DOHH2 (cell line): ENCODE results near the gene CCSER2.

Experiments
- H3F3A ChIP-seq: fragments of 200-600 bp; sonication (generic), shearing (Covaris generic); 2 replicates; pipeline ENCODE4 v1.6.0; 2016; ENCODE audit warnings: antibody characterized with exemption, mild to moderate bottlenecking; ENCODE audit not compliant: control insufficient read depth, insufficient read depth
- H3K27ac ChIP-seq: fragments of 200-600 bp; sonication (generic); 2 replicates; pipeline ENCODE4 v1.5.1; 2014; ENCODE audit warnings: low read depth, mild to moderate bottlenecking, low read length, moderate library complexity
- H3K27me3 ChIP-seq: fragments of 200-600 bp; sonication (generic); 2 replicates; pipeline ENCODE4 v1.6.1; 2014; ENCODE audit warnings: mild to moderate bottlenecking, low read length, mixed read lengths; ENCODE audit not compliant: control insufficient read depth
- H3K36me3 ChIP-seq: fragments of 200-600 bp; sonication (generic); 2 replicates; pipeline ENCODE4 v1.6.1; 2014; ENCODE audit warnings: mild to moderate bottlenecking, low read length, moderate library complexity, mixed read lengths; ENCODE audit not compliant: control insufficient read depth
- H3K4me1 ChIP-seq: fragments of 200-600 bp; sonication (generic); 2 replicates; pipeline ENCODE4 v1.6.1; 2014; ENCODE audit warnings: mild to moderate bottlenecking, low read length, mixed read lengths; ENCODE audit not compliant: control insufficient read depth
- H3K4me2 ChIP-seq: fragments of 200-600 bp; sonication (generic); 2 replicates; pipeline ENCODE4 v1.6.0; 2014; ENCODE audit warnings: mild to moderate bottlenecking, low read length, moderate library complexity
- H3K4me3 ChIP-seq: fragments of 200-600 bp; sonication (generic); 2 replicates; pipeline ENCODE4 v1.5.1; 2014; ENCODE audit warnings: mild to moderate bottlenecking, low read length, mixed read lengths
- H3K79me2 ChIP-seq: fragments of 200-600 bp; sonication (generic); 2 replicates; pipeline ENCODE4 v1.6.1; 2014; ENCODE audit warnings: mild to moderate bottlenecking, low read length, mixed read lengths; ENCODE audit not compliant: control insufficient read depth
- H3K9me2 ChIP-seq: fragments of 200-600 bp; sonication (generic); replicated peaks from 2 replicates; pipeline ENCODE4 v1.6.1; 2014; ENCODE audit warnings: mild to moderate bottlenecking, low read length, mixed read lengths; ENCODE audit not compliant: control insufficient read depth
- H3K9me3 ChIP-seq: fragments of 200-600 bp; sonication (generic); 2 replicates; pipeline ENCODE4 v1.6.1; 2014; ENCODE audit warnings: antibody characterized with exemption, low read length, mixed read lengths; ENCODE audit not compliant: control insufficient read depth, insufficient read depth
- H4K20me1 ChIP-seq: fragments of 200-600 bp; sonication (generic); 2 replicates; pipeline ENCODE4 v1.6.0; 2014; ENCODE audit warnings: low read depth, mild to moderate bottlenecking, antibody characterized with exemption, low read length, moderate library complexity; ENCODE audit not compliant: control insufficient read depth, insufficient read depth
- EZH2phosphoT487 ChIP-seq: fragments of 200-600 bp; sonication (generic); IDR thresholded peaks from 2 replicates; pipeline ENCODE4 v1.6.1; 2017; ENCODE audit warnings: borderline replicate concordance, mild to moderate bottlenecking, antibody characterized with exemption, low read length, moderate library complexity, mixed read lengths
- TF ChIP-seq, protein P1 (sequence below): fragments of 200-600 bp; sonication (generic); IDR thresholded peaks from one replicate; pipeline ENCODE4 v1.5.1; 2014; ENCODE audit warnings: antibody characterized with exemption, mild to moderate bottlenecking, low read depth, low read length; ENCODE audit not compliant: poor library complexity, severe bottlenecking

The CCSER2 gene

DNA sequence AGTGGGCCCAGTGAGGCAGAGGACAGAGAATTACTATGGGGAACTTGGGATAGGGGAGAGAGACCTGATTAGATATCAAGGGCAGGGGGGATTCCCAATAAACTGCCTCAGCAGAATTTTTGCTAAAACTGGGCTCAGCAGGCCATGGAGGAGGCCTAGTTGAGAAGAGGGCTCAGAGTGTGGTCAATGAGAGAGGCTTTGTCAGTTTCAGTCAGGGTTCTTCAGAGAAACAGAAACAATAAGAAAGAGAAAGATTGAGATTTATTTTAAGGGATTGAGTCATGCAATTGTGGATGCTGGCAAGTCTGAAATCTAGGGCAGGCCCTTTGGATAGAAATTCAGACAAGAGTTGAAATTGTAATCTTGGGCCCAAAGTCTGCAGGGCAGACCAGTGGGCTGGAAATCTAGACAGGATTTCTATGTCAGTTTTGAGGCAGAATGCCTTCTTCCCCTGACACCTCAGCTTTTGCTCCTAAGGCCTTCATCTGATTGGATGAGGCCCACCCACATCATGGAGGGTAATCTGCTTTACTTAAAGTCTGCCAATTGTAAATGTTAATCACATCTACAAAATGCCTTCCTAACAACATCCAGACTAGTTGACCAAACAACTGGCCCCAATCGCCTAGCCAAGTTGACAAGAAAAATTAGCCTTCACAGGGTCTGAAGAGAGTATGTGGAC is 33.5 kb upstream of the CCSER2 start:
- Histone ChIP-seq H3K27me3 (peaks cover 18% of the 10 kb centered on the region), H3K4me1 (no peaks in the 10 kb centered on the region), H3K4me2 (no peak overlapping the region), H3K79me2 (no peaks in the 10 kb centered on the region), H3K36me3 (no peaks in the 10 kb centered on the region), H3K9me3 (no peaks in the 10 kb centered on the region), H3K9me2 (no peaks in the 10 kb centered on the region), H3F3A (no peaks in the 10 kb centered on the region), H3K27ac (no peak overlapping the region), H3K4me3 (no peak overlapping the region), H4K20me1 (no peaks in the 10 kb centered on the region)
- TF ChIP-seq, protein P1, sequence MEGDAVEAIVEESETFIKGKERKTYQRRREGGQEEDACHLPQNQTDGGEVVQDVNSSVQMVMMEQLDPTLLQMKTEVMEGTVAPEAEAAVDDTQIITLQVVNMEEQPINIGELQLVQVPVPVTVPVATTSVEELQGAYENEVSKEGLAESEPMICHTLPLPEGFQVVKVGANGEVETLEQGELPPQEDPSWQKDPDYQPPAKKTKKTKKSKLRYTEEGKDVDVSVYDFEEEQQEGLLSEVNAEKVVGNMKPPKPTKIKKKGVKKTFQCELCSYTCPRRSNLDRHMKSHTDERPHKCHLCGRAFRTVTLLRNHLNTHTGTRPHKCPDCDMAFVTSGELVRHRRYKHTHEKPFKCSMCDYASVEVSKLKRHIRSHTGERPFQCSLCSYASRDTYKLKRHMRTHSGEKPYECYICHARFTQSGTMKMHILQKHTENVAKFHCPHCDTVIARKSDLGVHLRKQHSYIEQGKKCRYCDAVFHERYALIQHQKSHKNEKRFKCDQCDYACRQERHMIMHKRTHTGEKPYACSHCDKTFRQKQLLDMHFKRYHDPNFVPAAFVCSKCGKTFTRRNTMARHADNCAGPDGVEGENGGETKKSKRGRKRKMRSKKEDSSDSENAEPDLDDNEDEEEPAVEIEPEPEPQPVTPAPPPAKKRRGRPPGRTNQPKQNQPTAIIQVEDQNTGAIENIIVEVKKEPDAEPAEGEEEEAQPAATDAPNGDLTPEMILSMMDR = no peak
- no peak for TF ChIP-seq EZH2phosphoT487

DNA sequence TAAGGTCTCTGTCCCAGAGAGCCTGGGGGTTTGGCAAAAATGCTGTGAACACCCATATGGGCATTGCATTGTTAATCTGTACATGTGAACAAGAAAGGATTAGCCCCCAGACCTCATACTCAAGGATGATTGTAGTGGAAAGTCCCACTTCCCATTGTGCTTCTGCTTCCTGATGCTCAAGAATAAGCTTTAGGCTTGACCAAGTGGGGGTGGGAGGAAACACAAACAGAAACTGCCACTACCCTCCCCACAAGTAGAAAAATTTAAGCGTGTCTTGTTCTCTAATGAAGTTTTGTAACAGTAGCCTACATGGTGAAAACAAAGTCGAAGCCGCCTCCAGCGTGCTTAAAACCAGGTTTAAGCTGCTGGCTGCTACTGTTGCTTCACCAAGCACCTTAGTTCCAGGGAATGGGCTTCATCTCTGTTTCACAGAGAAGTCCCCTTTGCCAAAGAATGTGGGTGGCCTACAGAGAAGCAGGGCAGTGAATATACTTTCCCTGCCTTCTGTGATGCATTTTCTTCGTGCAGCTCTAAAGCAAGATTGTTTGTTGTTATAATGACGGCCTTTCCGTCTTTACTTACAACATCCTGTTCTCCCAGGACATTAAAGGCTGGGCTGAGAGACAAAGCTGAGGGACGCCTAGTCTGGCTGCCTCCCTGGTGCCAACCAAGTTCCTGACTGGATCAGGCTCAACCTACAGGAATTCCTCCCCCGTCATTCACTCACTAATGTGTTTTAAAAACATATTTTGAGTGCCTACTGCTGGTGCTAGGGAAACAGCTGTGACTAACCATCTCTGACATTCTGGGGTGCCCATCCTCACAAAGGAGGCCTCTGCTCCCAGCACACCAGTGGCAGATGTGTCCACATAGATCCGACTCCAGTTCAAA is 32.1 kb upstream of the CCSER2 start:
- Histone ChIP-seq H4K20me1 (no peaks in the 10 kb centered on the region), H3K27ac (no peak overlapping the region), H3K4me2 (no peak overlapping the region), H3K9me3 (no peaks in the 10 kb centered on the region), H3K4me1 (no peaks in the 10 kb centered on the region), H3K27me3 (peaks cover 8% of the 10 kb centered on the region; the same call in 1 of the 2 replicates), H3K79me2 (no peaks in the 10 kb centered on the region), H3K9me2 (no peaks in the 10 kb centered on the region), H3K4me3 (no peak overlapping the region), H3F3A (no peaks in the 10 kb centered on the region), H3K36me3 (no peaks in the 10 kb centered on the region)
- TF ChIP-seq, protein P1 = no peak
- TF ChIP-seq EZH2phosphoT487 = no peak

DNA sequence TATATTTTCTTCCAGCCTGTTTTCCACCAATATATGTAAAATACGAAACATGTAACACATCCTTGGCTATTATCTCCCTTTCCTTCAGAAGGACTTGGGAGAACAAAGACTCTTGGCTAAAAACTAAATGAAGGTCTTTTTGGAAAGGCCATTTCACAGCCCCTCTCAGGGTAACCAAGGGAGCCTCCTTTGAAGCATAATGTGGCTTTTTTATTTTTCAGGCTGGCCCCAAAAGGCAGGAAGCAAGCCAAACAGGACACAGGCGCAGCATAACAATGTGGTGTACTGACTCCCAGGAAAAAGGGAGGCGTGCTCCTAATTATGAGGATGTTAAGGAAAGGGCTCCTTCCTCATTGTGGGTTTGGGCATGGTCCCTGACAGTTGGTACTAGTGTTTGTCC is 30.3 kb upstream of the CCSER2 start:
- Histone ChIP-seq H3K4me3 (no peak overlapping the region), H3K27me3 (no peaks in the 10 kb centered on the region), H4K20me1 (no peaks in the 10 kb centered on the region), H3K27ac (no peak overlapping the region), H3K9me3 (no peaks in the 10 kb centered on the region), H3K9me2 (no peaks in the 10 kb centered on the region), H3K79me2 (no peaks in the 10 kb centered on the region), H3K4me1 (no peaks in the 10 kb centered on the region), H3K36me3 (no peaks in the 10 kb centered on the region), H3F3A (no peaks in the 10 kb centered on the region), H3K4me2 (no peak overlapping the region)
- TF ChIP-seq EZH2phosphoT487 = no peak
- TF ChIP-seq, protein P1 = no peak
